ENCODE data around the gene BPIFA1. TPM values are rescaled to one million over a fixed set of nuclear protein-coding genes. Genes with fewer than 3 reads are reported as not detected.

BPIFA1 gene
- total and polyA plus RNA-seq, 4 donors, result 0.48 to 153 (median 36.4) TPM

DNA sequence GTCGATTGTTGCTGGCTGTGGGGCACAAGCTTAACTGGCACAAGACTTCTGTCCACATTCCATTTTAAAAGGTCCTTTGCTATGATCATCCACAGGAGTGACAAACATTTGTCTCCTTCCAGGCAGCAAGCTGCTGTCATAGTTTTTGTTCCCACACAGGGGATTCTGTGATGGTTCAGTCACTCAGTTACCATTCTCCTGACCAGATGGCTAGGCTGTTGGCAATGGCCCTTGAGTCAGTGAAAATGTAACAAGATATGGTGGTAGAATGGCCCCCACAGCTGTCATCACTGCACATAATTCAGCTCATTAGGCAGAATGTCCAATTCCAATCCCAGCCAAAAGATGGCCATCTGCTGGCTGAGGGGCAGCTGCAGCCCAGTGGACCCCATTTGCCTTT lies 13.7 kb downstream of the BPIFA1 start:
- TF ChIP-seq, protein P1, sequence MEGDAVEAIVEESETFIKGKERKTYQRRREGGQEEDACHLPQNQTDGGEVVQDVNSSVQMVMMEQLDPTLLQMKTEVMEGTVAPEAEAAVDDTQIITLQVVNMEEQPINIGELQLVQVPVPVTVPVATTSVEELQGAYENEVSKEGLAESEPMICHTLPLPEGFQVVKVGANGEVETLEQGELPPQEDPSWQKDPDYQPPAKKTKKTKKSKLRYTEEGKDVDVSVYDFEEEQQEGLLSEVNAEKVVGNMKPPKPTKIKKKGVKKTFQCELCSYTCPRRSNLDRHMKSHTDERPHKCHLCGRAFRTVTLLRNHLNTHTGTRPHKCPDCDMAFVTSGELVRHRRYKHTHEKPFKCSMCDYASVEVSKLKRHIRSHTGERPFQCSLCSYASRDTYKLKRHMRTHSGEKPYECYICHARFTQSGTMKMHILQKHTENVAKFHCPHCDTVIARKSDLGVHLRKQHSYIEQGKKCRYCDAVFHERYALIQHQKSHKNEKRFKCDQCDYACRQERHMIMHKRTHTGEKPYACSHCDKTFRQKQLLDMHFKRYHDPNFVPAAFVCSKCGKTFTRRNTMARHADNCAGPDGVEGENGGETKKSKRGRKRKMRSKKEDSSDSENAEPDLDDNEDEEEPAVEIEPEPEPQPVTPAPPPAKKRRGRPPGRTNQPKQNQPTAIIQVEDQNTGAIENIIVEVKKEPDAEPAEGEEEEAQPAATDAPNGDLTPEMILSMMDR (IDR thresholded peaks at IDR 0.05; ENCODE audit: control extremely low read depth, extremely low read depth), result no peak
- ATAC-seq (ENCODE audit: insufficient read depth, low FRiP score) (no peak), DNase-seq (no peak)
- no peaks in the 10 kb centered on the region for H3K36me3 ChIP-seq (ENCODE audit: control insufficient read depth in 4 of 4, insufficient read depth in 4 of 4, low read length in 4 of 4)
- no peak overlapping the region for H3K27ac ChIP-seq (ENCODE audit: low read depth in 1 of 2, low read length in 1 of 2)
- H3K4me3 ChIP-seq, result no peak overlapping the region
- H3K9ac ChIP-seq (ENCODE audit: insufficient read depth in 1 of 2, low read length in 2 of 2), result no peak overlapping the region
- peaks cover 0 to 4% (median 0%) of the 10 kb centered on the region in 4 donors for H3K9me3 ChIP-seq (ENCODE audit: control insufficient read depth in 4 of 4, insufficient read depth in 3 of 4, low read length in 3 of 4)
- no peaks in the 10 kb centered on the region for H3K27me3 ChIP-seq (ENCODE audit: control insufficient read depth in 3 of 3, insufficient read depth in 3 of 3, low read length in 2 of 3)
- 91 to 93% methylated on average over 1 of the region's 1 CpG for WGBS, 2 donors
- H3K4me1 ChIP-seq (ENCODE audit: control insufficient read depth in 5 of 5, insufficient read depth in 5 of 5, low read length in 5 of 5), result no peaks in the 10 kb centered on the region

DNA sequence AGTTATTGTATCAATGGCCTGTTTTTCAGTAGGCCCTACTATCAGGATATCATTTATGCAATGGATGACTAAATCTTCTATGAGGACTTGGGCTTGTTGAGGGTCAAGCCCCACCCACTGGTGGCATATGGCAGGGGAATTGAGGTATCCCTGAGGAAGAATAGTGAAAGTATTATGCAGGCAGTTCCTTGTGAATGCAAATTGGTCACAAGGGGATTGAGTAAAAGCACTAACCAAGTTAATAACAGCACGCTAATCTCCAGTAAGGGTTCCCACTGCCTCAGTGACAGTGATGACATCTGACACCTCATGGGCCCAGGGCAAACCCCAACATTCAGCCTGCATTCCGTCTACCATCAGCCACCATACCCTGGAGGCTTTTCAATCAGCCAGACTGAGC lies 14.9 kb downstream of the BPIFA1 start:
- no peak for DNase-seq
- Histone ChIP-seq H3K9ac (ENCODE audit: insufficient read depth in 1 of 2, low read length in 2 of 2) (no peak overlapping the region), H3K27ac (ENCODE audit: low read depth in 1 of 2, low read length in 1 of 2) (no peak overlapping the region), H3K4me1 (ENCODE audit: control insufficient read depth in 5 of 5, insufficient read depth in 5 of 5, low read length in 5 of 5) (no peaks in the 10 kb centered on the region), H3K27me3 (ENCODE audit: control insufficient read depth in 3 of 3, insufficient read depth in 3 of 3, low read length in 2 of 3) (no peaks in the 10 kb centered on the region), H3K36me3 (ENCODE audit: control insufficient read depth in 4 of 4, insufficient read depth in 4 of 4, low read length in 4 of 4) (no peaks in the 10 kb centered on the region), H3K9me3 (ENCODE audit: control insufficient read depth in 4 of 4, insufficient read depth in 3 of 4, low read length in 3 of 4) (peaks cover 0 to 7% (median 3%) of the 10 kb centered on the region in 4 donors), H3K4me3 (no peak overlapping the region)
- no peak for ATAC-seq (ENCODE audit: insufficient read depth, low FRiP score)
- WGBS, 2 donors, result 52 to 68% methylated on average over 2 of the region's 2 CpGs
- TF ChIP-seq, protein P1 (IDR thresholded peaks at IDR 0.05; ENCODE audit: control extremely low read depth, extremely low read depth), result no peak

DNA sequence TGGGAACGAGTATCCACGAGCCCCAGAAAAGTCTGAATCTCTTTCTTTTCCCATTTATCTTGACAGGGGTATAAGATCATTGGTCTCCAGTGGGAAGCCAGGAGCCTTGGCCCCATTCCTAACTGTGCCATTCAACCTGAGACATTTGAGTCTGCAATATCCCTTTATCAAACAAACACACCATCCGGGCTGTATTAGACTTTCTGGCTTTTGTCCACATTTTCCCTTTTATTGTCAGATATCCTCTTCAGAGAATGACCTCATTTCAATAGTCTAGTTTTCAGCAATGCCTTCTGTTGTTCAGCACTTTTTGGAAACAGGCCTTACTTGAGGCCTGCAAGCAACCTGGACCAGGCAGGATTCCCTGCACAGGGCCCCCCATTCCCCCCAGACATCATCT lies 15.7 kb downstream of the BPIFA1 start:
- no peaks in the 10 kb centered on the region for H3K27me3 ChIP-seq (ENCODE audit: control insufficient read depth in 3 of 3, insufficient read depth in 3 of 3, low read length in 2 of 3)
- no peaks in the 10 kb centered on the region for H3K4me1 ChIP-seq (ENCODE audit: control insufficient read depth in 5 of 5, insufficient read depth in 5 of 5, low read length in 5 of 5)
- no peaks in the 10 kb centered on the region for H3K36me3 ChIP-seq (ENCODE audit: control insufficient read depth in 4 of 4, insufficient read depth in 4 of 4, low read length in 4 of 4)
- DNase-seq, result no peak
- H3K27ac ChIP-seq (ENCODE audit: low read depth in 1 of 2, low read length in 1 of 2), result no peak overlapping the region
- no peak overlapping the region for H3K4me3 ChIP-seq
- no peak for ATAC-seq (ENCODE audit: insufficient read depth, low FRiP score)
- 67 to 82% methylated on average over 3 of the region's 3 CpGs for WGBS, 2 donors
- no peak overlapping the region for H3K9ac ChIP-seq (ENCODE audit: insufficient read depth in 1 of 2, low read length in 2 of 2)
- peaks cover 0 to 7% (median 3%) of the 10 kb centered on the region in 4 donors for H3K9me3 ChIP-seq (ENCODE audit: control insufficient read depth in 4 of 4, insufficient read depth in 3 of 4, low read length in 3 of 4)
- TF ChIP-seq, protein P1 (IDR thresholded peaks at IDR 0.05; ENCODE audit: control extremely low read depth, extremely low read depth), result no peak

DNA sequence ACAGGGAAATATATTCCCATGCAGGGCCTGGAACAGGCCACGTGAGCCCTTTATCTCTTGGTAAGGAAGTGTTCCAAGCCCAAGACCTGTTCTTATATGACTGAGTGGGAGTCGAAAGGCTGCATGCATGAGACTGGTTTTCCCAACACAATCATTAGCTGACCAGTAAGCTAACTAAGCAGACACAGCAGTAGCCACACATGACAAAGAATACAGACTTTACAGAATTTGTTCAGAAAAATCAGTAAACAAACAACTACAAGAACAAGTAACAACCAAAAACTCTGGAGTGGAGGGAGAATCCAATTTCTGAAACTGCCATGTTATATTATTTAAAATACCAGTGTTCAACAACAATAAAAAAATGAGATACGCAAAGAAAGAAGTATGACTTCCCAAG lies 16.7 kb downstream of the BPIFA1 start:
- no peak overlapping the region for H3K4me3 ChIP-seq
- no peaks in the 10 kb centered on the region for H3K27me3 ChIP-seq (ENCODE audit: control insufficient read depth in 3 of 3, insufficient read depth in 3 of 3, low read length in 2 of 3)
- H3K27ac ChIP-seq (ENCODE audit: low read depth in 1 of 2, low read length in 1 of 2), result no peak overlapping the region
- no peak overlapping the region for H3K9ac ChIP-seq (ENCODE audit: insufficient read depth in 1 of 2, low read length in 2 of 2)
- no peaks in the 10 kb centered on the region for H3K36me3 ChIP-seq (ENCODE audit: control insufficient read depth in 4 of 4, insufficient read depth in 4 of 4, low read length in 4 of 4)
- ATAC-seq (ENCODE audit: insufficient read depth, low FRiP score) (no peak), DNase-seq (no peak)
- TF ChIP-seq, protein P1 (IDR thresholded peaks at IDR 0.05; ENCODE audit: control extremely low read depth, extremely low read depth), result no peak
- H3K4me1 ChIP-seq (ENCODE audit: control insufficient read depth in 5 of 5, insufficient read depth in 5 of 5, low read length in 5 of 5), result no peaks in the 10 kb centered on the region
- 83 to 87% methylated on average over 3 of the region's 3 CpGs for WGBS, 2 donors
- peaks cover 0 to 7% (median 3%) of the 10 kb centered on the region in 4 donors for H3K9me3 ChIP-seq (ENCODE audit: control insufficient read depth in 4 of 4, insufficient read depth in 3 of 4, low read length in 3 of 4)

Data from lung (tissue), 12 donors.